Ovary (tissue), 10 donors: ENCODE data around the gene SLC38A10. TPM values are rescaled to one million over a fixed set of nuclear protein-coding genes. Genes with fewer than 3 reads are reported as not detected.
A peak's percentile ranks its signal among the peaks of the same experiment; 100 is the strongest.

Source experiments
- DNase-seq, 5 donors: peaks; one replicate each; pipeline ENCODE4 v3.0.0-alpha.2; 2019 to 2020
- H3K27ac ChIP-seq, 2 donors: fragments of 200-600 bp; one replicate each; pipeline versions ENCODE4 v1.5.1 to v1.8.0; 2019 to 2022
- H3K27me3 ChIP-seq: fragments of 200-600 bp; one replicate; pipeline ENCODE4 v1.8.0; 2022
- H3K36me3 ChIP-seq: fragments of 200-600 bp; sonication (generic); one replicate; pipeline ENCODE4 v1.5.1; 2019
- H3K4me1 ChIP-seq: one replicate; pipeline ENCODE4 v1.8.1; 2013; ENCODE audit warnings: mild to moderate bottlenecking, moderate library complexity; ENCODE audit not compliant: insufficient read depth
- H3K4me3 ChIP-seq: fragments of 200-600 bp; sonication (generic); one replicate; pipeline ENCODE4 v1.5.1; 2017
- H3K9me3 ChIP-seq, 2 donors: fragments of 200-600 bp in 1 of 2; sonication (generic) in 1 of 2; one replicate each; pipeline versions ENCODE4 v1.5.1 to v1.8.1; 2013 to 2019; ENCODE audit warnings: mild to moderate bottlenecking in 1 of 2, moderate library complexity in 1 of 2
- EP300 ChIP-seq: sonication (generic); formaldehyde crosslinking; IDR thresholded peaks from one replicate; pipeline ENCODE4 v1.6.1; 2017; ENCODE audit warnings: antibody characterized with exemption
- POLR2A ChIP-seq: fragments of 450-650 bp; IDR thresholded peaks from one replicate; pipeline ENCODE4 v1.6.1; 2017; ENCODE audit warnings: antibody characterized with exemption, mild to moderate bottlenecking, moderate library complexity
- WGBS, 3 donors: extraction: QIAGEN DNeasy Blood & Tissue Kit in 1 of 3; methylation state at CpG; one replicate each; pipeline versions ENCODE4 v1.1.5 to v1.1.7; 2013 to 2017; 5-methylcytosine and 5-hydroxymethylcytosine counted together
- intact Hi-C, 4 donors: fragments of 100-400 bp; cut with DNase I; formaldehyde crosslinking; loops; one replicate each; pipeline versions ENCODE4 v1.11.0 to v1.15.1; 2022 to 2023
- long read RNA-seq, 3 donors: library from polyadenylated mRNA in 2 of 3; unstranded in 2 of 3; transcript quantifications; one replicate each; pipeline ENCODE4 v2.0.0 and lab custom pipeline, GENCODE V29; 2021 to 2026
- polyA plus RNA-seq, 2 donors: library from polyadenylated mRNA; stranded (reverse); fragments of 200-250 nt in 1 of 2; fragments of 350-450 nt in 1 of 2; fragmentation: Illumina TruSeq in 1 of 2; extraction: RNeasy Lipid Tissue Mini Kit (QIAGEN cat#74804) in 1 of 2; gene quantifications; one replicate each; pipeline ENCODE4 v1.2.3, GENCODE V29; 2013 to 2014
- total RNA-seq, 7 donors: library from RNA; depleted of rRNA in 2 of 7; stranded (reverse); fragments of >200 nt in 2 of 7; fragmentation: NEBNext Ultra II Directional in 3 of 7; extraction: Animal tissue kit (Norgen Biotek cat#: 25700) in 3 of 7; gene quantifications; one replicate each; pipeline versions ENCODE4 v1.1.0 to v1.2.4, GENCODE V29; 2016 to 2023
- TF ChIP-seq, protein P1 (sequence below), 3 donors: fragments of 450-650 bp in 2 of 3; fragments of 200-600 bp in 1 of 3; IDR thresholded peaks; one replicate each; pipeline versions ENCODE4 v1.5.1 to v1.8.0; 2016 to 2022; ENCODE audit warnings: antibody characterized with exemption in 3 of 3, mild to moderate bottlenecking in 1 of 3
- donor health status: DM: no; HTN: no; CAD: no; lungs with moderate emphysema.
- donor health status: DM: no; HTN: no; CAD: no.
- donor health status: Bipolar disorder and iron deficiency.
- donor health status: DM: yes; HTN: yes; CAD: no.
- donor health status: DM: no; HTN: no; CAD: no.
- donor health status: DM: yes; HTN: yes; CAD: no.

Gene SLC38A10
- total RNA-seq (10 to 100 TPM; 46.6 to 75.7 (median 68.8) TPM), polyA plus RNA-seq (10 to 100 TPM; 11.5 to 57.7 TPM)
- long read RNA-seq, donor 1, full-length matches to known transcripts, result 30 of 168 reads
- long read RNA-seq, donor 1, partial matches to known transcripts, result 36 of 168 reads
- long read RNA-seq, donor 1, other reads (novel, unspliced or antisense), result 102 of 168 reads
- long read RNA-seq, donor 2, full-length matches to known transcripts, result 14 of 14 reads
- long read RNA-seq, donor 2, partial matches to known transcripts, result 0 of 14 reads
- long read RNA-seq, donor 2, other reads (novel, unspliced or antisense), result 0 of 14 reads
- long read RNA-seq, donor 3, full-length matches to known transcripts, result 320 of 558 reads
- long read RNA-seq, donor 3, partial matches to known transcripts, result 60 of 558 reads
- long read RNA-seq, donor 3, other reads (novel, unspliced or antisense), result 178 of 558 reads

DNA sequence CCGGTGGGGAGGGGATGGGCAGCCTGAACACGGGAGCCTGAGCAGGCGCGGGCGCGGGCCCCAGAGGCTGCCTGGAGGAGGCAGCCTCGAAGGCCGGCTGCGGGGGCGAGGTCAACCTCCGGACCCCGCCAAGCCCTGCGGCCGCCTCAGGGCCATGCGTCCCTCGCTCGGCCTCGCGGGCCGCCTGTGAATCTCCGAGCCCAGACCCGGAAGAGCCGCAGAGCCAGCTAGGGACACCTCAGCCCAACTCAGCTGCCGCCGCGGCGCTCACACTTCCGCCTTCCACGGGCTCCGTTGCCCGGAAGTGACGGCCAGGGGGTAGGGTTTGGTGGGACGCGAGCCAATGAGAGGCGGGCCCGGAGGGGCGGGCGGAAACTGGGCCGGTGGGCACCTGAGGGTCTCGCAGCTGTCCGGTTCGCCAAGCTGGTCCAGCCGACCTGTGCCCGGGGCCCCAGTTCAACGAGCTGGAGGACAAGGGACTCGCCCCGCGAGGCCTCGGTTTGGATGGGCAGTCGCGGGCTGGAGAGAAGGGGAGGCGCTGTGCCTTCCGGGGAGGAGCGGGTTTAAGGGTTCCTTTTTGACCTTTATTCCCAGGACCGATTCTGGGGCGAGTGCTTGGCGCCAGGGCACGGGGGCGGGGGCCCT is at the start of gene SLC38A10:
Gene SLC38A10 (minus strand): TSS at position 277 of the 645 bp plus-strand sequence. CDS start 386 bp downstream, outside the sequence.
- Histone ChIP-seq H3K4me1 (peaks cover 4% of the 10 kb centered on the region), H3K9me3 (no peaks in the 10 kb centered on the region), H3K27me3 (no peaks in the 10 kb centered on the region), H3K4me3 (peak within 1 kb of the TSS; percentile 65), H3K36me3 (no peaks in the 10 kb centered on the region), H3K27ac (peak within 1 kb of the TSS; percentile 83 to 92)
- intact Hi-C loops, result loop anchor here in 1 of 4 donors (10.0 kb wide), 1 partner anchor 100 kb away; the partner anchor contains the start of gene BAHCC1
- 0 to 1% (median 0%) methylated on average over 46 to 59 of the region's 59 CpGs for WGBS, 3 donors
- peak; percentile 90 to 94 (median 93) for DNase-seq
- TF ChIP-seq EP300 (peak; percentile 6), POLR2A (peak; percentile 93)
- TF ChIP-seq, protein P1, sequence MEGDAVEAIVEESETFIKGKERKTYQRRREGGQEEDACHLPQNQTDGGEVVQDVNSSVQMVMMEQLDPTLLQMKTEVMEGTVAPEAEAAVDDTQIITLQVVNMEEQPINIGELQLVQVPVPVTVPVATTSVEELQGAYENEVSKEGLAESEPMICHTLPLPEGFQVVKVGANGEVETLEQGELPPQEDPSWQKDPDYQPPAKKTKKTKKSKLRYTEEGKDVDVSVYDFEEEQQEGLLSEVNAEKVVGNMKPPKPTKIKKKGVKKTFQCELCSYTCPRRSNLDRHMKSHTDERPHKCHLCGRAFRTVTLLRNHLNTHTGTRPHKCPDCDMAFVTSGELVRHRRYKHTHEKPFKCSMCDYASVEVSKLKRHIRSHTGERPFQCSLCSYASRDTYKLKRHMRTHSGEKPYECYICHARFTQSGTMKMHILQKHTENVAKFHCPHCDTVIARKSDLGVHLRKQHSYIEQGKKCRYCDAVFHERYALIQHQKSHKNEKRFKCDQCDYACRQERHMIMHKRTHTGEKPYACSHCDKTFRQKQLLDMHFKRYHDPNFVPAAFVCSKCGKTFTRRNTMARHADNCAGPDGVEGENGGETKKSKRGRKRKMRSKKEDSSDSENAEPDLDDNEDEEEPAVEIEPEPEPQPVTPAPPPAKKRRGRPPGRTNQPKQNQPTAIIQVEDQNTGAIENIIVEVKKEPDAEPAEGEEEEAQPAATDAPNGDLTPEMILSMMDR (IDR thresholded peaks at IDR 0.05), result no peak

DNA sequence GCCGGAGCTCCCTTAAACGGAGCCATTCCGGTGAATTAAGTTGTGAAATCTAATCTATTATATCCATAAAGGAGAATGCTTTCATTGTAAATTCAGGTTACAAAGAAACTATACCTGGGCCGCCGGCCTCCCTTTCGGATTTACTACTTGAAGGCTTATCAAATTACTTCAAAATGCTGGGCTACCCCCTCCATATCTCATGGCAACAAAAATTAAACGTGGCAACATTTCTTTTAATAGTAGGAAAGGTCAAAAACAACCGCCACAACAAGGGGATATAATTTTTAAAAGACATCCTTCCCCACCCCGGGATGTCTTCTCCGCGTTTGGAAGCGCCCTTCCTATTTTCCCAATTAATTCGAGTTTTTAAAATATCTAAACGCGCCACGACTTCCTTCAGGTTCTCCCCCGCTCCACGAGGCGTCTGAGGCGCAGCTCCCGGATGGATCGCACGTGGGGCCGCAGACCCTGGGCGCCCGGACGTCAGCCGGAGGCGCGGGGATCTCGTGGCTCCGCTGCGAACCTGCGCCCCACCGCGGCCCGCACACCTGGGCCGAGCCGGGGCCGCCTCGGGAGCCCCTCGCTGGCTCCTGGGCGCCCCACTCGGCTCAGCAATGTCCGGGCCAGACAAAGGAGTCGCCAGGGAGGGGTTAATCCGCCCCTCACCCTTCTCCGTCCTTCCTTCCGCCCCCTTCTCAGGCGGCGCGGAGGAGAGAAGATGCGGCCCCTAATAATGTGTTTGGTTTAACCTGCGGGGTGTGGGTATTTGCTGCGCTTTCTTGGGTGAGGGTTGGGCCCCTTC is 47.4 kb upstream of the SLC38A10 start:
- Histone ChIP-seq H3K27me3 (no peaks in the 10 kb centered on the region), H3K27ac (peak overlapping the region; percentile 59 to 99), H3K4me1 (peaks cover 22% of the 10 kb centered on the region), H3K9me3 (no peaks in the 10 kb centered on the region), H3K4me3 (peak overlapping the region; percentile 80), H3K36me3 (no peaks in the 10 kb centered on the region)
- TF ChIP-seq POLR2A (no peak), EP300 (no peak)
- TF ChIP-seq, protein P1 (IDR thresholded peaks at IDR 0.05), result no peak
- intact Hi-C loops, result no loop called here
- DNase-seq, result peak in 3 of 5 donors; percentile 33 to 56 (median 51)
- WGBS, 3 donors, result 11 to 13% (median 13%) methylated on average over 55 of the region's 55 CpGs

DNA sequence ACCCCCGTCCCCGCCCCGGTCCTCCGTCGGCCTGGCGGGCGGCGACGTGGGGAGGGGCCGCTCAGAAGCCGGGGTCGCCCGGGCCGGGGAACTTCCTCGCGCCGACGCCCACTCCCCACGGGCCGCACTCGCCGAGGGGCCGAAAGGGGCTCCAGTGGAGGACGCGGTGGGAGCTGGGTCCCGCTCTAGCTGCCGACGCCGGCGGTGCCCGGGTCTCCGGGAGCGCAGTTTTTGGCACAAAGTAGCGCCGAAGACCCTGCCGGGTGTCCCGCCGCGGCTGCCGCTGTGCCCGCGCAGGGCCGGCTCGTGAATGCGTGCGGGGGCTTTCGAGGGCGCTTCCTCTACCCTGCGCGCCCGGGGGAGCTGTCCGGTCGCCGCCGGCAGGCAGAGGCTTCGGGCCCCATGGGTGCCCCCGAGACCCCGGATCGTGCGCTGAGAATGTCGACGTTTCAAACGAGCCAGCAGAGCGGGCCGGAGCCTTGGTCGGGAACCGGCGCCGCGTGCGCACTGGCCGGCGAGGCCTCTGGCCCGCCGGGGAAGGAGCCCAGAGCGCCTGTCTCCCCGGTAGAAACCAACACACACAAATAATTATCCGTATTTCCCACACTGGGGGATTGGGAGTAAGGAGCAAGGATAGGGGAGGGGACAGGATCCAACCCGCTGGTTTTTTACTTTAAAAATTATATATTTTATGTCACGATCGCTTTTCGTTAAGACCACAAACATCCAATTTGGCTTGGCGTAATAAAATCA is 46.6 kb upstream of the SLC38A10 start:
- H3K36me3 ChIP-seq, result no peaks in the 10 kb centered on the region
- H3K27ac ChIP-seq, result peak overlapping the region; percentile 83 to 99
- intact Hi-C loops, result no loop called here
- no peak for TF ChIP-seq EP300
- TF ChIP-seq, protein P1 (IDR thresholded peaks at IDR 0.05), result no peak
- TF ChIP-seq POLR2A, result no peak
- WGBS, 3 donors, result 13 to 18% (median 17%) methylated on average over 38 to 83 of the region's 83 CpGs
- peaks cover 29% of the 10 kb centered on the region for H3K4me1 ChIP-seq
- H3K9me3 ChIP-seq, result no peaks in the 10 kb centered on the region
- DNase-seq, result peak in 2 of 5 donors; percentile 57 to 62
- no peaks in the 10 kb centered on the region for H3K27me3 ChIP-seq
- peak overlapping the region; percentile 80 for H3K4me3 ChIP-seq
